GM19238 (cell line): ENCODE measurements around the gene FGF21.
"Not testable (repeated sequence)": the region's sequence is repeated elsewhere in the genome, so short reads cannot be mapped to it uniquely, and the experiment has no call there.

Experiments
- DNase-seq: peaks from one replicate; pipeline ENCODE4 v3.0.0; 2011; ENCODE audit warnings: low spot score; ENCODE audit not compliant: insufficient read length

FGF21 gene

GRCh38 chr19:48786422-48786821 lies 31.1 kb downstream of the FGF21 start:
- DNase-seq: not testable (repeated sequence)

- not testable (repeated sequence) for DNase-seq
Observed at GRCh38 chr19:48787331-48787730, 32.0 kb downstream of the FGF21 start.

GRCh38 chr19:48793271-48793670 lies 37.9 kb downstream of the FGF21 start:
- DNase-seq: no peak

- DNase-seq: no peak
Observed at GRCh38 chr19:48794291-48794690, 39.0 kb downstream of the FGF21 start.

- peak; percentile 93 for DNase-seq
Observed at GRCh38 chr19:48795055-48795684, 39.8 kb downstream of the FGF21 start.

GRCh38 chr19:48795685-48796070 lies 40.4 kb downstream of the FGF21 start:
- DNase-seq: no peak

GRCh38 chr19:48796298-48797083 lies 41.2 kb downstream of the FGF21 start:
- no peak for DNase-seq

- DNase-seq: no peak
Observed at GRCh38 chr19:48797103-48797502, 41.8 kb downstream of the FGF21 start.

- no peak for DNase-seq
Observed at GRCh38 chr19:48798937-48799336, 43.6 kb downstream of the FGF21 start.

- no peak for DNase-seq
Observed at GRCh38 chr19:48799358-48800300, 44.3 kb downstream of the FGF21 start.

- no peak for DNase-seq
Observed at GRCh38 chr19:48802623-48803022, 47.3 kb downstream of the FGF21 start.

- DNase-seq: no peak
Observed at GRCh38 chr19:48804496-48804895, 49.2 kb downstream of the FGF21 start.

GRCh38 chr19:48805452-48805851 lies 50.1 kb downstream of the FGF21 start:
- no peak for DNase-seq

- DNase-seq: peak; percentile 64
Observed at GRCh38 chr19:48806518-48806817, 51.1 kb downstream of the FGF21 start.

- no peak for DNase-seq
Observed at GRCh38 chr19:48806818-48807589, 51.7 kb downstream of the FGF21 start.

- DNase-seq: no peak
Observed at GRCh38 chr19:48807590-48808308, 52.4 kb downstream of the FGF21 start.
